H1 (cell line): ENCODE results near the gene MPST. TPM values are rescaled to one million over a fixed set of nuclear protein-coding genes. Genes with fewer than 3 reads are reported as not detected.

Experiments
- CTCF ChIA-PET: fragments of 300-600 bp; sonication (Branson Sonifier 250); formaldehyde crosslinking; loops from one replicate; lab custom pipeline; 2021; ENCODE audit not compliant: partially characterized antibody; lab: Charles Lee
- POLR2A ChIA-PET: fragments of 300-600 bp; sonication (Branson Sonifier 250); formaldehyde crosslinking; loops from one replicate; lab custom pipeline; 2021; ENCODE audit warnings: inconsistent platforms; ENCODE audit not compliant: partially characterized antibody; lab: Charles Lee
- DNase-seq, 2 experiments: peaks; one replicate each; pipeline versions ENCODE4 v3.0.0 to v3.0.0-alpha.2; 2010 to 2022; ENCODE audit warnings: low spot score in 2 of 2, low read depth in 1 of 2, mixed read lengths in 1 of 2
- FAIRE-seq: peaks from 2 replicates; lab custom pipeline; 2011; peaks lifted over from hg19 to GRCh38; lab: Jason Lieb, UNC
- H2AFZ ChIP-seq: 2 replicates; pipeline ENCODE4 v1.8.1; 2012; ENCODE audit warnings: low read length, inconsistent platforms
- H2AK5ac ChIP-seq: 2 replicates; pipeline ENCODE4 v1.6.1; 2013; ENCODE audit warnings: low read depth, low read length
- H2BK120ac ChIP-seq: replicated peaks from 2 replicates; pipeline ENCODE3; 2013; ENCODE audit warnings: low read depth, low read length, inconsistent platforms
- H2BK12ac ChIP-seq: 2 replicates; pipeline ENCODE4 v1.6.1; 2013; ENCODE audit warnings: low read depth, low read length
- H2BK15ac ChIP-seq: 2 replicates; pipeline ENCODE4 v1.6.1; 2013; ENCODE audit warnings: low read length
- H2BK20ac ChIP-seq: 2 replicates; pipeline ENCODE4 v1.6.1; 2013; ENCODE audit warnings: low read length
- H2BK5ac ChIP-seq: 2 replicates; pipeline ENCODE4 v1.6.1; 2013; ENCODE audit warnings: low read depth, low read length
- H3K14ac ChIP-seq: 2 replicates; pipeline ENCODE4 v1.6.1; 2013; ENCODE audit warnings: inconsistent platforms; ENCODE audit not compliant: insufficient read length
- H3K18ac ChIP-seq: 2 replicates; pipeline ENCODE4 v1.6.1; 2013; ENCODE audit warnings: low read length; ENCODE audit errors: extremely low read depth
- H3K23ac ChIP-seq: 2 replicates; pipeline ENCODE4 v1.6.1; 2013; ENCODE audit warnings: inconsistent platforms; ENCODE audit not compliant: insufficient read length
- H3K23me2 ChIP-seq: 2 replicates; pipeline ENCODE4 v1.6.1; 2013; ENCODE audit warnings: low read depth, low read length
- H3K27ac ChIP-seq: 2 replicates; pipeline ENCODE4 v1.6.1; 2011; ENCODE audit warnings: low read depth, low read length, inconsistent platforms
- H3K27me3 ChIP-seq, 4 experiments: replicated peaks in 1 of 4; 1 replicate in 1 of 4; 2 replicates in 3 of 4; pipeline versions ENCODE4 v1.6.1 to v1.8.1; 2011 to 2013; ENCODE audit warnings: low read length in 3 of 4, mild to moderate bottlenecking in 3 of 4, inconsistent platforms in 2 of 4, mixed read lengths in 2 of 4, moderate library complexity in 1 of 4; ENCODE audit not compliant: control insufficient read depth in 3 of 4, insufficient read depth in 3 of 4; ENCODE audit errors: extremely low read depth in 1 of 4
- H3K36me3 ChIP-seq, 4 experiments: 2 replicates each; pipeline versions ENCODE4 v1.6.1 to v1.8.1; 2011 to 2013; ENCODE audit warnings: mild to moderate bottlenecking in 4 of 4, low read length in 3 of 4, moderate library complexity in 2 of 4, control low read depth in 1 of 4, inconsistent platforms in 1 of 4; ENCODE audit not compliant: insufficient read depth in 4 of 4, control insufficient read depth in 2 of 4
- H3K4ac ChIP-seq: replicated peaks from 2 replicates; pipeline ENCODE3; 2013; ENCODE audit warnings: low read length, low read depth, mixed read lengths, inconsistent platforms; ENCODE audit not compliant: insufficient read length
- H3K4me1 ChIP-seq, 4 experiments: replicated peaks in 1 of 4; 1 replicate in 1 of 4; 2 replicates in 3 of 4; pipeline versions ENCODE4 v1.6.1 to v1.8.1; 2011 to 2013; ENCODE audit warnings: low read length in 3 of 4, inconsistent platforms in 2 of 4, mixed read lengths in 1 of 4; ENCODE audit not compliant: insufficient read depth in 4 of 4, control insufficient read depth in 3 of 4
- H3K4me2 ChIP-seq, 2 experiments: 2 replicates each; pipeline versions ENCODE4 v1.6.1 to v1.8.1; 2011 to 2013; ENCODE audit warnings: low read depth in 2 of 2, low read length in 2 of 2, control low read depth in 1 of 2, inconsistent platforms in 1 of 2, mild to moderate bottlenecking in 1 of 2; ENCODE audit not compliant: insufficient read depth in 1 of 2
- H3K4me3 ChIP-seq, 4 experiments: fragments of 200-600, 300-600 bp in 1 of 4; sonication (generic), shearing (Covaris generic), sonication (Bioruptor Twin) in 1 of 4; 2 replicates each; pipeline versions ENCODE4 v1.5.1 to v1.8.1; 2011 to 2016; ENCODE audit warnings: low read length in 4 of 4, low read depth in 3 of 4, control low read depth in 2 of 4, inconsistent platforms in 2 of 4, mild to moderate bottlenecking in 2 of 4, mixed read lengths in 1 of 4, moderate library complexity in 1 of 4; ENCODE audit not compliant: insufficient read depth in 2 of 4; ENCODE audit errors: extremely low read depth in 1 of 4
- H3K56ac ChIP-seq: replicated peaks from 2 replicates; pipeline ENCODE3; 2013; ENCODE audit warnings: low read depth, mild to moderate bottlenecking, mixed read lengths, low read length, inconsistent platforms; ENCODE audit not compliant: insufficient read length
- H3K79me1 ChIP-seq: 2 replicates; pipeline ENCODE4 v1.6.1; 2013; ENCODE audit warnings: low read depth, low read length, control low read depth
- H3K79me2 ChIP-seq, 2 experiments: 2 replicates each; pipeline versions ENCODE4 v1.6.1 to v1.8.1; 2012 to 2013; ENCODE audit warnings: low read length in 2 of 2, mild to moderate bottlenecking in 2 of 2, inconsistent platforms in 1 of 2; ENCODE audit not compliant: insufficient read depth in 2 of 2, control insufficient read depth in 1 of 2
- H3K9ac ChIP-seq, 4 experiments: replicated peaks in 1 of 4; 1 replicate in 1 of 4; 2 replicates in 3 of 4; pipeline versions ENCODE4 v1.6.1 to v1.8.1; 2011 to 2013; ENCODE audit warnings: low read depth in 3 of 4, low read length in 3 of 4, control low read depth in 2 of 4, mild to moderate bottlenecking in 2 of 4, moderate library complexity in 2 of 4, inconsistent platforms in 1 of 4; ENCODE audit errors: extremely low read depth in 1 of 4
- H3K9me3 ChIP-seq, 2 experiments: 2 replicates each; pipeline versions ENCODE4 v1.6.1 to v1.8.1; 2012 to 2013; ENCODE audit warnings: mild to moderate bottlenecking in 2 of 2, moderate library complexity in 2 of 2, control low read depth in 1 of 2, inconsistent platforms in 1 of 2, low read depth in 1 of 2, low read length in 1 of 2, mixed read lengths in 1 of 2; ENCODE audit not compliant: insufficient read depth in 2 of 2
- H4K20me1 ChIP-seq, 2 experiments: replicated peaks in 1 of 2; 2 replicates each; pipeline versions ENCODE3 to v1.8.1; 2011 to 2013; ENCODE audit warnings: inconsistent platforms in 2 of 2, low read length in 2 of 2, mild to moderate bottlenecking in 1 of 2; ENCODE audit not compliant: insufficient read depth in 2 of 2, control insufficient read depth in 1 of 2
- H4K5ac ChIP-seq: 2 replicates; pipeline ENCODE4 v1.6.1; 2013; ENCODE audit warnings: low read length, low read depth, mixed read lengths, inconsistent platforms; ENCODE audit not compliant: insufficient read length
- H4K8ac ChIP-seq: 2 replicates; pipeline ENCODE4 v1.8.0; 2013; ENCODE audit warnings: mild to moderate bottlenecking, moderate library complexity, low read length, inconsistent platforms; ENCODE audit not compliant: insufficient read depth; ENCODE audit errors: extremely low read depth
- H4K91ac ChIP-seq: replicated peaks from 2 replicates; pipeline ENCODE3; 2013; ENCODE audit warnings: low read length, mixed read lengths, inconsistent platforms; ENCODE audit not compliant: insufficient read length
- GTF2F1 ChIP-seq: IDR thresholded peaks from 2 replicates; pipeline ENCODE4 v1.6.1; 2012; ENCODE audit warnings: low read depth, low read length, improper control_type of control experiment, borderline replicate concordance
- HDAC6 ChIP-seq: IDR thresholded peaks from one replicate; pipeline ENCODE4 v1.7.1; 2012; ENCODE audit warnings: low read depth, mild to moderate bottlenecking, inconsistent platforms, low read length, moderate library complexity
- WGBS, 2 experiments: shearing (Covaris generic) in 1 of 2; methylation state at CpG; one replicate each; pipeline versions ENCODE4 v1.1.6 to v1.1.7; 2013 to 2015; ENCODE audit warnings: low lambda C conversion rate in 2 of 2, mixed read lengths in 2 of 2, inconsistent platforms in 1 of 2, low coverage in 1 of 2, missing lambda C conversion rate in 1 of 2; ENCODE audit not compliant: insufficient replicate concordance in 2 of 2, insufficient coverage in 1 of 2, insufficient read length in 1 of 2; ENCODE audit errors: extremely low coverage in 1 of 2, missing lambda C conversion rate in 1 of 2; 5-methylcytosine and 5-hydroxymethylcytosine counted together
- polyA plus RNA-seq, 7 experiments: library from polyadenylated mRNA; depleted of rRNA in 3 of 7; stranded (reverse) in 5 of 7; unstranded in 2 of 7; fragments of >200 nt in 5 of 7; fragments of 200-250 nt in 2 of 7; gene quantifications; 1 replicate in 5 of 7; 2 replicates in 1 of 7; 4 replicates in 1 of 7; pipeline versions ENCODE4 v1.2.1 to v1.2.3, GENCODE V29; 2011 to 2013; ENCODE audit warnings: missing spikeins in 2 of 7, mixed read lengths in 2 of 7
- total RNA-seq: library from RNA; stranded (reverse); fragmentation: NEBNext Ultra II Directional; extraction: Animal tissue kit (Norgen Biotek cat#: 25700); gene quantifications from 2 replicates; pipeline ENCODE4 v1.2.1, GENCODE V29; 2021

Gene MPST
- total and polyA plus RNA-seq, 2 of the 8 experiments (the other 6 are each of a cell fraction or from before 2014, with no cell fraction given), result 86.0 to 124 TPM

DNA sequence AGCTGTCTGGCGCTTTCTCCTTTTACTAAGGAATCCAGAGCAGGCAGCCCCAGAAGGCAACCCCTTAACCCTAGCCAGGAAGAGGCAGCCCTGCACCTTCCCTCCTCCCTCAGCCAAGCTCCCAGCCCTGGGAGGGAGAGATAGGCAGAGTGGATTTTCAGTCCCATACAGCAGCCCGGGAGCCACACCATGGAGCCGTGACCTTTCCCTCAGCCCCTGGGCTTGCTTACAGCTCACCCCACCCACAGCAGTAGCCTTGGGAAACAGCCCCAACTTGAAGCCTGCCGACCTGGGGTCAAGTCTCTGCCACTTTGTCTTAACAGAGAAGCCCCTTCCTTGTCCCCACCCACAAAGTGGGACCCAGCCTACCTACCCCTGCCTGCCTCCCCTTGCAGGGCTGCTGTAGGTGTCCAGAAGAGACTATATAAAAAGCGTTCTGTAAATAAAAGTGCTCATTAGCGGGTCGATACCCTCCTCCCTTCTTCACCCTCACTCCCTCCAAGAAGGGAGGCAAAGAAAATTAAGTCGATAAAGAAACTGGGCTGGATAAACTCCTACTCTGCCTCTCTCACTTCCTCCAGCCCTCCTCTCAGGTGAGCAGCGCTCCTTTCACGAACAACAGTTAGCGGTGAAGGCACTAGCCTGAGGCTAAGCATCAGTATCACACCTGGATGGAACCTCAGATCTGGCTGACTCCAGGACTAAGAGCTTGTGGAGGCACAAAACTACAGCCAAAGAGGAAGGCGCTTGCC lies 4.5 kb upstream of the MPST start:
- 84% methylated on average over 12 of the region's 12 CpGs; no CpG with 5 or more reads in 1 of the 2 experiments for WGBS, 2 experiments
- no peak overlapping the region for H2BK5ac ChIP-seq
- no peak overlapping the region for H3K9ac ChIP-seq
- POLR2A ChIA-PET, result interaction anchor here (0.8 to 1.6 kb wide), 7 partner anchors 9 to 44 kb away, joined by 3 to 5 read pairs (median 3); no protein-coding TSS in a partner anchor
- CTCF ChIA-PET, result interaction anchor here (0.9 to 1.8 kb wide), 9 partner anchors 15 to 50 kb away, joined by 3 to 5 read pairs (median 3); no protein-coding TSS in a partner anchor
- H3K18ac ChIP-seq, result no peak overlapping the region; the same call in 1 of the 2 replicates
- H3K27me3 ChIP-seq, result no peaks in the 10 kb centered on the region
- no peak overlapping the region for H3K14ac ChIP-seq
- no peak overlapping the region for H3K4me3 ChIP-seq
- no peak overlapping the region for H3K4me2 ChIP-seq
- no peak overlapping the region for H2AK5ac ChIP-seq
- no peak overlapping the region for H4K91ac ChIP-seq
- H3K4ac ChIP-seq, result no peak overlapping the region
- peaks cover 0 to 13% (median 1%) of the 10 kb centered on the region in 4 experiments; a peak in 2 of 8 replicates for H3K36me3 ChIP-seq
- FAIRE-seq (no peak), DNase-seq (no peak)
- no peak overlapping the region for H2BK15ac ChIP-seq
- peaks cover 0 to 10% of the 10 kb centered on the region in 2 experiments; a peak in 2 of 4 replicates for H3K79me2 ChIP-seq
- H3K4me1 ChIP-seq, result peaks cover 0 to 17% (median 6%) of the 10 kb centered on the region in 4 experiments; a peak in 6 of 7 replicates
- H3K56ac ChIP-seq, result no peak overlapping the region
- no peak overlapping the region for H4K5ac ChIP-seq
- no peak overlapping the region for H2BK20ac ChIP-seq
- no peak overlapping the region for H2AFZ ChIP-seq
- H4K8ac ChIP-seq, result peak overlapping the region; percentile 48
- no peak overlapping the region for H2BK12ac ChIP-seq
- H3K9me3 ChIP-seq, result no peaks in the 10 kb centered on the region
- peaks cover 6 to 27% of the 10 kb centered on the region in 2 experiments for H4K20me1 ChIP-seq
- peaks cover 9% of the 10 kb centered on the region for H3K23me2 ChIP-seq
- no peak overlapping the region for H3K23ac ChIP-seq
- H2BK120ac ChIP-seq, result no peak overlapping the region
- no peaks in the 10 kb centered on the region; the same call in 1 of the 2 replicates for H3K79me1 ChIP-seq
- no peak overlapping the region for H3K27ac ChIP-seq
- no peak for TF ChIP-seq GTF2F1
- TF ChIP-seq HDAC6, result no peak
